Stomach (tissue), 4 donors: ENCODE measurements around the gene PADI6.

Experiments used
- CTCF ChIP-seq, 7 experiments: fragments of 450-650 bp in 4 of 7; fragments of 200-600 bp in 3 of 7; sonication (generic) in 3 of 7; IDR thresholded peaks; one replicate each; pipeline ENCODE4 v1.5.1; 2016 to 2019; ENCODE audit warnings: antibody characterized with exemption in 7 of 7, control low read depth in 2 of 7, mild to moderate bottlenecking in 1 of 7
- POLR2A ChIP-seq, 4 donors: fragments of 450-650 bp; IDR thresholded peaks; one replicate each; pipeline ENCODE4 v1.6.1; 2016; ENCODE audit warnings: antibody characterized with exemption in 4 of 4, control low read depth in 2 of 4, mild to moderate bottlenecking in 1 of 4, moderate library complexity in 1 of 4

DNA sequence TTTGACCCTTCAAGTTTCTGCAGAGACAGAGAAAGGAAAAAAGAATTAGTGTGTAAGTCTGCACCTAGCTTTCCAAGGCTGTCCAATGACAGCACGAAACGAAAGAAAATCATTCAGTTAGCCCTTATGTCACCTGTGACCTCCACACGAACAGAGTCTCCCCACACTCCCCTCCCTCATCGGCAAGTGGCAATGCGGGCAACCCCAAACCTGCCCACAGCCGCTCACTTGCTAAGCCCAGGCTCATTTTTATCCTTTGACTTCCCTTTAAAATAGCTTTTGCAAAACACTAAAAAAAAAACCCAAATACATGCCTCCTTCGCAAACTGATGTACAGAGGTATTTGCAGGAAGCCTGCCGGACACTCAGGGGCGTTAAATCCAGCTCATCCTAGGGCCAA lies 57.2 kb downstream of the PADI6 start:
- TF ChIP-seq CTCF (IDR thresholded peaks at IDR 0.05) (no peak), POLR2A (IDR thresholded peaks at IDR 0.05) (no peak)
